H9 (cell line): ENCODE measurements around the gene SEMA4C. TPM values are rescaled to one million over a fixed set of nuclear protein-coding genes. Genes with fewer than 3 reads are reported as not detected.

Source experiments
- DNase-seq: peaks from one replicate; pipeline ENCODE4 v3.0.0-alpha.2; 2017
- H2AFZ ChIP-seq: one replicate; pipeline ENCODE4 v1.6.1; 2013; ENCODE audit warnings: mild to moderate bottlenecking, low read length, control low read depth, moderate library complexity
- H2AK5ac ChIP-seq: 2 replicates; pipeline ENCODE4 v1.6.1; 2013; ENCODE audit warnings: low read length, control low read depth, mixed read lengths; ENCODE audit not compliant: insufficient read length
- H2BK120ac ChIP-seq: one replicate; pipeline ENCODE4 v1.6.1; 2013; ENCODE audit warnings: low read depth, mild to moderate bottlenecking, low read length, control low read depth, inconsistent platforms; ENCODE audit not compliant: poor library complexity, severe bottlenecking
- H2BK12ac ChIP-seq: 2 replicates; pipeline ENCODE4 v1.6.1; 2013; ENCODE audit warnings: low read length, control low read depth, mixed read lengths, low read depth; ENCODE audit not compliant: insufficient read length
- H2BK15ac ChIP-seq: 2 replicates; pipeline ENCODE4 v1.6.1; 2013; ENCODE audit warnings: low read depth, low read length, control low read depth
- H2BK20ac ChIP-seq: one replicate; pipeline ENCODE4 v1.6.1; 2013; ENCODE audit warnings: low read depth, mild to moderate bottlenecking, low read length, control low read depth, inconsistent platforms; ENCODE audit not compliant: poor library complexity, severe bottlenecking
- H2BK5ac ChIP-seq: 2 replicates; pipeline ENCODE4 v1.6.1; 2013; ENCODE audit warnings: low read length, control low read depth, mixed read lengths; ENCODE audit not compliant: insufficient read length
- H3K14ac ChIP-seq: 2 replicates; pipeline ENCODE4 v1.6.1; 2013; ENCODE audit warnings: low read length, control low read depth; ENCODE audit not compliant: insufficient read depth
- H3K18ac ChIP-seq: 2 replicates; pipeline ENCODE4 v1.6.1; 2013; ENCODE audit warnings: low read depth, mild to moderate bottlenecking, mixed read lengths, low read length, control low read depth; ENCODE audit not compliant: insufficient read length
- H3K23ac ChIP-seq: 2 replicates; pipeline ENCODE4 v1.6.1; 2013; ENCODE audit warnings: low read length, control low read depth, mixed read lengths, low read depth; ENCODE audit not compliant: insufficient read length
- H3K23me2 ChIP-seq: 2 replicates; pipeline ENCODE4 v1.6.1; 2013; ENCODE audit warnings: low read depth, mild to moderate bottlenecking, mixed read lengths, low read length, control low read depth; ENCODE audit not compliant: insufficient read length, poor library complexity, severe bottlenecking
- H3K27ac ChIP-seq: 2 replicates; pipeline ENCODE4 v1.5.1; 2013; ENCODE audit warnings: low read length, control low read depth, mixed read lengths, low read depth; ENCODE audit not compliant: insufficient read length
- H3K27me3 ChIP-seq: 2 replicates; pipeline ENCODE4 v1.6.1; 2013; ENCODE audit warnings: low read length, control low read depth, inconsistent platforms; ENCODE audit not compliant: insufficient read depth
- H3K4ac ChIP-seq: 2 replicates; pipeline ENCODE4 v1.6.1; 2013; ENCODE audit warnings: low read depth, mild to moderate bottlenecking, control low read depth, inconsistent platforms, low read length, moderate library complexity
- H3K4me1 ChIP-seq: 2 replicates; pipeline ENCODE4 v1.6.1; 2013; ENCODE audit warnings: low read length, control low read depth, inconsistent platforms; ENCODE audit not compliant: insufficient read depth
- H3K4me2 ChIP-seq: 2 replicates; pipeline ENCODE4 v1.6.1; 2013; ENCODE audit warnings: low read length, control low read depth, mixed read lengths; ENCODE audit not compliant: insufficient read length, insufficient read depth
- H3K56ac ChIP-seq: 2 replicates; pipeline ENCODE4 v1.6.1; 2013; ENCODE audit warnings: low read depth, mild to moderate bottlenecking, mixed read lengths, low read length, control low read depth; ENCODE audit not compliant: insufficient read length
- H3K79me1 ChIP-seq: 2 replicates; pipeline ENCODE4 v1.6.1; 2013; ENCODE audit warnings: low read depth, mild to moderate bottlenecking, moderate library complexity, low read length, control low read depth, inconsistent platforms; ENCODE audit not compliant: insufficient read depth, poor library complexity, severe bottlenecking
- H3K79me2 ChIP-seq: 2 replicates; pipeline ENCODE4 v1.6.1; 2013; ENCODE audit warnings: low read length, control low read depth, inconsistent platforms; ENCODE audit not compliant: insufficient read depth
- H3K9ac ChIP-seq: 2 replicates; pipeline ENCODE4 v1.6.1; 2013; ENCODE audit warnings: low read length, control low read depth, mixed read lengths; ENCODE audit not compliant: insufficient read length; ENCODE audit errors: extremely low read depth
- H3K9me3 ChIP-seq: one replicate; pipeline ENCODE4 v1.6.1; 2013; ENCODE audit warnings: low read depth, low read length, inconsistent platforms; ENCODE audit not compliant: control insufficient read depth
- H3T11ph ChIP-seq: one replicate; pipeline ENCODE4 v1.6.1; 2013; ENCODE audit warnings: mild to moderate bottlenecking, low read length, control low read depth, inconsistent platforms
- H4K20me1 ChIP-seq: one replicate; pipeline ENCODE4 v1.6.1; 2013; ENCODE audit not compliant: control insufficient read depth, insufficient read length, insufficient read depth
- H4K5ac ChIP-seq: 2 replicates; pipeline ENCODE4 v1.6.1; 2013; ENCODE audit warnings: low read depth, mild to moderate bottlenecking, mixed read lengths, low read length, control low read depth; ENCODE audit not compliant: insufficient read length
- H4K8ac ChIP-seq: replicated peaks from 2 replicates; pipeline ENCODE4 v1.6.1; 2013; ENCODE audit warnings: low read length, control low read depth, mixed read lengths, low read depth; ENCODE audit not compliant: insufficient read length
- H4K91ac ChIP-seq: 2 replicates; pipeline ENCODE4 v1.6.1; 2013; ENCODE audit warnings: low read depth, mild to moderate bottlenecking, moderate library complexity, mixed read lengths, low read length, control low read depth; ENCODE audit not compliant: insufficient read length
- H3K27ac Mint-ChIP-seq, 3 experiments: 2 replicates in 2 of 3; 3 replicates in 1 of 3; pipeline ENCODE4 v1.8.0; 2020 to 2021; ENCODE audit warnings: mixed read lengths in 3 of 3, mild to moderate bottlenecking in 1 of 3, moderate library complexity in 1 of 3
- H3K27me3 Mint-ChIP-seq: 2 replicates; pipeline ENCODE4 v1.8.0; 2021; ENCODE audit warnings: low read depth, mild to moderate bottlenecking, moderate library complexity, mixed read lengths
- H3K36me3 Mint-ChIP-seq, 3 experiments: 2 replicates in 2 of 3; 3 replicates in 1 of 3; pipeline ENCODE4 v1.8.0; 2020 to 2021; ENCODE audit warnings: low read depth in 3 of 3, mixed read lengths in 3 of 3; ENCODE audit not compliant: insufficient read depth in 1 of 3
- H3K4me1 Mint-ChIP-seq, 2 experiments: 2 replicates each; pipeline ENCODE4 v1.8.0; 2020; ENCODE audit warnings: mixed read lengths in 2 of 2
- H3K4me3 Mint-ChIP-seq, 2 experiments: 2 replicates in 1 of 2; 3 replicates in 1 of 2; pipeline ENCODE4 v1.8.0; 2020 to 2021; ENCODE audit warnings: mild to moderate bottlenecking in 2 of 2, mixed read lengths in 2 of 2, moderate library complexity in 1 of 2
- H3K9me3 Mint-ChIP-seq, 2 experiments: 2 replicates in 1 of 2; 3 replicates in 1 of 2; pipeline ENCODE4 v1.8.0; 2020; ENCODE audit warnings: mild to moderate bottlenecking in 2 of 2, mixed read lengths in 2 of 2, moderate library complexity in 1 of 2
- CTCF ChIP-seq: fragments of 200-600 bp; sonication (generic); conservative IDR thresholded peaks from 3 replicates; pipeline ENCODE4 v1.8.0; 2021; ENCODE audit warnings: antibody characterized with exemption, mild to moderate bottlenecking
- WGBS: extraction: QIAGEN DNeasy Blood & Tissue Kit; methylation state at CpG from one replicate; pipeline ENCODE4 v1.1.7; 2013; ENCODE audit warnings: missing lambda C conversion rate, low lambda C conversion rate, mixed read lengths; ENCODE audit not compliant: insufficient read length; ENCODE audit errors: extremely low coverage; 5-methylcytosine and 5-hydroxymethylcytosine counted together
- total RNA-seq: library from RNA; stranded (reverse); gene quantifications from 2 replicates; pipeline ENCODE4 v1.2.1, GENCODE V29; 2021

Gene SEMA4C
- total RNA-seq, 1 experiment from 2014 or later, result 81.6 TPM

GRCh38 chr2:96852667-96853066, 17.2 kb downstream of the SEMA4C start:
- Mint-ChIP-seq H3K9me3 (no peaks in the 10 kb centered on the region), H3K27ac (no peak overlapping the region), H3K4me3 (no peak overlapping the region), H3K4me1 (peaks cover 11 to 12% of the 10 kb centered on the region in 2 experiments), H3K36me3 (peaks cover 17 to 60% (median 36%) of the 10 kb centered on the region in 3 experiments), H3K27me3 (no peaks in the 10 kb centered on the region; the same call in 1 of the 2 replicates)
- Histone ChIP-seq H3K14ac (no peak overlapping the region), H3K56ac (no peak overlapping the region), H3K27me3 (no peaks in the 10 kb centered on the region), H4K8ac (no peak overlapping the region), H2BK120ac (no peak overlapping the region), H3K23ac (no peak overlapping the region), H3K9me3 (no peaks in the 10 kb centered on the region), H3K79me2 (peaks cover 2% of the 10 kb centered on the region; the same call in 1 of the 2 replicates), H3K9ac (no peak overlapping the region), H3K23me2 (peaks cover 3% of the 10 kb centered on the region), H2BK5ac (no peak overlapping the region), H3K4ac (no peak overlapping the region), H2BK12ac (no peak overlapping the region), H2AFZ (no peak overlapping the region), H4K91ac (no peak overlapping the region), H3K4me1 (no peaks in the 10 kb centered on the region), H3T11ph (no peak overlapping the region), H4K20me1 (peaks cover 2% of the 10 kb centered on the region), H2AK5ac (no peak overlapping the region), H3K4me2 (no peak overlapping the region), H3K79me1 (peaks cover 2% of the 10 kb centered on the region), H2BK20ac (no peak overlapping the region), H4K5ac (no peak overlapping the region), H2BK15ac (no peak overlapping the region), H3K18ac (no peak overlapping the region), H3K27ac (no peak overlapping the region)
- TF ChIP-seq CTCF, result no peak
- DNase-seq, result no peak
- WGBS, result no CpG with 5 or more reads among the region's 6 CpGs
